Measurements from ENCODE around the gene PDXP. TPM values are rescaled to one million over a fixed set of nuclear protein-coding genes. Genes with fewer than 3 reads are reported as not detected.
"Not testable (repeated sequence)": the region's sequence is repeated elsewhere in the genome, so short reads cannot be mapped to it uniquely, and the experiment has no call there.

Gene PDXP
- total RNA-seq, 1 donor from 2014 or later, result 51.2 TPM

DNA sequence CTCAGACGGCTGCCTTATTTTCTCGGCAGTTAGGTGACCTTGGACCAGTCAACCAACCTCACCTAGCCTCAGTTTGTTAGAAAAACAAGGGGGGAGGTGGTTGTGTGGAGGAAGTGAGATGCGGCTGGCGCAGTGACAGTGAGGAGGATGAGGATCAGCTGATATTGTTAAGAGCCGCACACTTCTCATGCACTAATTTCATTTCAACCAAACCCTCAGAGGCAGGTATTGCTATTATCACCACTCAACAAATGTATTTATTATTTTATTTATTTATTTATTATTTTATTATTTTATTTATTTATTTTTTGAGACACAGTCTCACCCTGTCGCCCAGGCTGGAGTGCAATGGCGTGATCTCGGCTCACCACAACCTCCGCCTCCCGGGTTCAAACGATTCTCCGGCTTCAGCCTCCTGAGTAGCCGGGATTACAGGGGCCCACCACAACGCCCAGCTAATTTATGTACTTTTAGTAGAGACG is 19.0 kb downstream of the PDXP start:
- intact Hi-C loops (cut with micrococcal nuclease), result loop anchor here (1.0 to 5.0 kb wide), 6 partner anchors 9 to 435 kb away; partner anchors contain the start of genes GCAT, GGA1 and NOL12
- DNase-seq, result no peak
- peak overlapping the region; percentile 92 for H3K4me3 Mint-ChIP-seq
- H3K4me1 Mint-ChIP-seq, result peaks cover 50% of the 10 kb centered on the region
- no peaks in the 10 kb centered on the region for H3K27me3 Mint-ChIP-seq
- H3K27ac Mint-ChIP-seq, result peak overlapping the region; percentile 97
- H3K9me3 Mint-ChIP-seq, result no peaks in the 10 kb centered on the region
- peaks cover 9% of the 10 kb centered on the region for H3K36me3 Mint-ChIP-seq (ENCODE audit: low read depth)

DNA sequence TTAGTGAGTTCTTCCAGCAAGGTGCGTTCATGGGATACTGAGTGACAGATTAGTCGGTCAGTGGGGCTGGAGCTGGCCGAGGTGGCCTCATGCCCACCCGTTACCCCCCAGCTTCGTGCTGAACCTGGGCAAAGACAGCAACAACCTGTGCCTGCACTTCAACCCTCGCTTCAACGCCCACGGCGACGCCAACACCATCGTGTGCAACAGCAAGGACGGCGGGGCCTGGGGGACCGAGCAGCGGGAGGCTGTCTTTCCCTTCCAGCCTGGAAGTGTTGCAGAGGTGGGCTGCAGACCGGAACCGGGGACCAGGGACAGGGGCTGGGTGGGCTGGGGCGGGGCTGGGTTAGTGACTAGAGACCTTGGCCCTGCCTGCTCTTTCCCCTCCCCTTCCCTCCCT is 19.8 kb downstream of the PDXP start:
- no peak for DNase-seq
- no peak overlapping the region for H3K4me3 Mint-ChIP-seq
- no peaks in the 10 kb centered on the region for H3K27me3 Mint-ChIP-seq
- H3K27ac Mint-ChIP-seq, result no peak overlapping the region
- peaks cover 9% of the 10 kb centered on the region for H3K36me3 Mint-ChIP-seq (ENCODE audit: low read depth)
- no peaks in the 10 kb centered on the region for H3K9me3 Mint-ChIP-seq
- H3K4me1 Mint-ChIP-seq, result peaks cover 43% of the 10 kb centered on the region
- intact Hi-C loops (cut with micrococcal nuclease), result loop anchor here (5.0 kb wide), 2 partner anchors 129 to 141 kb away; partner anchors contain the start of gene GCAT

DNA sequence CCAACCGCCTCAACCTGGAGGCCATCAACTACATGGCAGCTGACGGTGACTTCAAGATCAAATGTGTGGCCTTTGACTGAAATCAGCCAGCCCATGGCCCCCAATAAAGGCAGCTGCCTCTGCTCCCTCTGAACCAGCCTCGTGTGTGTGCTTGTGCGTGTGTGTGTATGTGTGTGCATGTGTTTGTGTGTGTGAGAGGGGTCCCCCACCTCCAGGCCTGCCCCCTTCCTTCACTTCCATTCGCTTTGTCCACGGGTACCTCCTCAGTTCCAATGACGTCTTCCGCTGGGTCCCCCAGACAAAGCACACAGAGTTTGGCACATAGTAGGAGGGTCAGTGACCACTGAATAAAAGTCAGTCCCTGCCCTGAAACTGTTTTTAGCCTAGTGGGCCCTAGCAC is 21.1 kb downstream of the PDXP start:
- Mint-ChIP-seq H3K9me3 (no peaks in the 10 kb centered on the region), H3K4me3 (peak overlapping the region; percentile 34), H3K36me3 (ENCODE audit: low read depth) (peaks cover 9% of the 10 kb centered on the region), H3K27me3 (no peaks in the 10 kb centered on the region), H3K27ac (peak overlapping the region; percentile 39), H3K4me1 (peaks cover 35% of the 10 kb centered on the region)
- DNase-seq, result no peak
- intact Hi-C loops (cut with micrococcal nuclease), result loop anchor here (5.0 kb wide), 2 partner anchors 128 to 142 kb away; partner anchors contain the start of gene GCAT

DNA sequence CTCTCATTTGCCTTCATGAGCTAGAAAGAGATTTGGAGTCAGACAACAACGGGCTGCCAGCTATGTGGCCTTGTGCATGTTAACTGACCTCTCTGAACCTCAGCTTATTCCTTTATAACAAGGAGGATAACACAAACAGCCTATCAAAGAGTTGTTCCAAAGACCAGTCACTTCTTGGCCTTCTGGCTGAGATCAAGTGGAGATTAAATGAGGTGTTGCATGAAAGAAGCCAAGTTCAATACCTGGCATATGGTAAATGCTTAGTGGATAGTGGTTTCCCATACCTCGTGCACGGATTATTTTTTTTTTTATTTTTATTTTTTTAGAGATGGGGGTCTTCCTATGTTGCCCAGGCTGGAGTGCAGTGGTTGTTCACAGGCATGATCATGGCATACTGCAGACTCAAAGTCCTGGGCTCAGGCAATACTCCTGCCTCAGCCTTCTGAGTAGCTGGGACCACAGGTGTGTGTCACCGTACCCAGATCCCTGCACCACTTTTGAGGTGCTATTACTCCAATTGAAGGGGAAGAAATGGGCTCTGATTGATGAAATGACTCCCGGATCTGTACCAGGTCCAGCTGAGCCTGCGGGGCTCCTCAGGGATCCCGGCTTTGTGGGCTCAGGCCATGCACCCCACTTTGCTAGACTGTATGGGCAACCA is 21.8 kb downstream of the PDXP start:
- Mint-ChIP-seq H3K4me3 (no peak overlapping the region), H3K4me1 (peaks cover 30% of the 10 kb centered on the region), H3K9me3 (no peaks in the 10 kb centered on the region), H3K27ac (peak overlapping the region; percentile 61), H3K36me3 (ENCODE audit: low read depth) (peaks cover 9% of the 10 kb centered on the region), H3K27me3 (no peaks in the 10 kb centered on the region)
- intact Hi-C loops (cut with micrococcal nuclease), result no loop called here
- DNase-seq, result no peak

DNA sequence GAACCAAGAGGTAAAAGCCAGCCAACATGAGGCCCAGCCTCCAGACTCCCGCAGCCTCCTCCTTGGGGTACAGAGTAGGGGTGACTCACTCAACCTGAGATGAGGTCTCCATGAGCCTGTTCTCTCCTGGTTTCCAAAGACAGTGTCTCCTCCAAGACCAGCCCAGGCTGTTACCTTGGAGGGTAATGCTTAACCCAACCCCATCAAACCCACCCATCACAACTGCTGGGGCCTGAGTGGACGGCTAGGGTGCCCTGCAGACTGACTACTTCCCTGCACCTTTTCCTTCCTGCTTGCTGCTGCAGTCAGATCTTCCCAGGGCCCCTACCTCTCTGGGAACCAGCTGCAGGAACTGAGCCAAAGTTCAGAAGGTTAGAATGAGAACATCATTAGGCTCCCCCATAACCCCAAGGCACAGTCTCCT is 22.5 kb downstream of the PDXP start:
- Mint-ChIP-seq H3K9me3 (no peaks in the 10 kb centered on the region), H3K4me3 (no peak overlapping the region), H3K27ac (peak overlapping the region; percentile 50), H3K27me3 (no peaks in the 10 kb centered on the region), H3K4me1 (peaks cover 26% of the 10 kb centered on the region), H3K36me3 (ENCODE audit: low read depth) (peaks cover 9% of the 10 kb centered on the region)
- intact Hi-C loops (cut with micrococcal nuclease), result loop anchor here (1.0 kb wide), 2 partner anchors 38 to 58 kb away; no protein-coding TSS in a partner anchor
- DNase-seq, result no peak

DNA sequence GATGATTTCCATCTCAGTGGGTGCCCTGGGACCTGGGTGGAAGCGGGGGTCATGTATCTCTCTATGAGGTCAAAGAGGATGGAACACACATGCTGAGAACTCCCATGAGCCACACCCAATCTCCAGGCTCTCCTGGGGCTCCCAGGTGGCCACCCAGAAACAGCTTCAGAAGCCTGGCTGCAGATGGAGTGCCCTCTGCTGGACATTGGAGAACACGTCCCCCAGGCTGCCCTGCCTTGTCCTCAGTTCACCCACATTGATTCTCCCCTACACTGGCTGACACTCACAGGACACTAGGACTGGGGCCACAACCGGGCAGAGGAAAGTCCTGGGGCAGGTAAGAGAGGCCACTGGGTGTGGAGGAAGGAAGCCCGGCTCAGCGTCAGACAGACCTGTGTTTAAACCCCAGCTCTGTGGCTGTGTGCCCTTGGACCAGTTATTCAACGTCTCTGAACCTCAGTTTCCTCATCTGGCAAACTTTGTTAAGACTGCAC is 23.1 kb downstream of the PDXP start:
- intact Hi-C loops (cut with micrococcal nuclease), result loop anchor here (1.0 kb wide), 2 partner anchors 38 to 58 kb away; no protein-coding TSS in a partner anchor
- Mint-ChIP-seq H3K36me3 (ENCODE audit: low read depth) (peaks cover 9% of the 10 kb centered on the region), H3K27ac (no peak overlapping the region)

DNA sequence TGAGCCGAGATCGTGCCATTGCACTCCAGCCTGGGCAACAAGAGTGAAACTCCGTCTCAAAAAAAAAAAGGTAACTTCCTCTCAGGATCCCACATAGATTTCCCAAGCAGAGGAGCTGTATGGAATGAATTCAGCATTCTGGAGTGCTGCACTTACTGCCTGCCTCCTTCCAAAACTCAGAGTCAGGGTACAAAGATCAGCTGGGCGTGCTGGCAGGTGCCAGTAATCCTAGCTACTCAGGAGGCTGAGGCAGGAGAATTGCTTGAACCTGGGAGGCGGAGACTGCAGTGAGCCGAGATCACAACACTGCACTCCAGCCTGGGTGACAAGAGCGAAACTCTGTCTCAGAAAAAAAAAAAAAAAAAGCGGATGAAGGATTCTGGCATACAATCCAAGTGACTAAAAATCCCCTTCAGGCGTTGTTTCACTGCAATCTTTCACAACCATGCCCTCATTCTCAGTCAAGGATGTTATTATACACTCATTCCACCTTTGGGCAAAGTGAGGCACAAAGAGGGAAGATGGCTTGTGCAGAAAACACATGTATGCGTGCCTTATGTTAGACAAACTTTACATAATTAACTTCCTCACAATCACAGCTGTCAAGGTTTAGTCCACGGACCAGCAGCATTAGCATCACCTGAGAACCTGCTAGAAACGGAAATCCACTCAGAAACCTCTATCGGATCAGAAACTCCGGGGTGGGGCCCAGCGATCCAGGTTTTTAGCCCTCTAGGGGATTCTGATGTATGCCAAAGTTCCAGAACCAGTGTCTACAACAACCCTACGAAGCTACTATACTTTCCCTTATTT is 26.5 kb downstream of the PDXP start:
- intact Hi-C loops (cut with micrococcal nuclease), result no loop called here
- H3K36me3 Mint-ChIP-seq (ENCODE audit: low read depth), result peaks cover 15% of the 10 kb centered on the region
- no peak overlapping the region for H3K4me3 Mint-ChIP-seq
- no peak overlapping the region for H3K27ac Mint-ChIP-seq
- no peaks in the 10 kb centered on the region for H3K9me3 Mint-ChIP-seq
- peaks cover 22% of the 10 kb centered on the region for H3K4me1 Mint-ChIP-seq
- no peaks in the 10 kb centered on the region for H3K27me3 Mint-ChIP-seq
- no peak for DNase-seq

More for the DNA sequence above, 23.1 kb downstream of the PDXP start:
- no peaks in the 10 kb centered on the region for H3K9me3 Mint-ChIP-seq
- H3K27me3 Mint-ChIP-seq, result no peaks in the 10 kb centered on the region
- H3K4me1 Mint-ChIP-seq, result peaks cover 25% of the 10 kb centered on the region
- H3K4me3 Mint-ChIP-seq, result no peak overlapping the region
- DNase-seq, result peak; percentile 92

DNA sequence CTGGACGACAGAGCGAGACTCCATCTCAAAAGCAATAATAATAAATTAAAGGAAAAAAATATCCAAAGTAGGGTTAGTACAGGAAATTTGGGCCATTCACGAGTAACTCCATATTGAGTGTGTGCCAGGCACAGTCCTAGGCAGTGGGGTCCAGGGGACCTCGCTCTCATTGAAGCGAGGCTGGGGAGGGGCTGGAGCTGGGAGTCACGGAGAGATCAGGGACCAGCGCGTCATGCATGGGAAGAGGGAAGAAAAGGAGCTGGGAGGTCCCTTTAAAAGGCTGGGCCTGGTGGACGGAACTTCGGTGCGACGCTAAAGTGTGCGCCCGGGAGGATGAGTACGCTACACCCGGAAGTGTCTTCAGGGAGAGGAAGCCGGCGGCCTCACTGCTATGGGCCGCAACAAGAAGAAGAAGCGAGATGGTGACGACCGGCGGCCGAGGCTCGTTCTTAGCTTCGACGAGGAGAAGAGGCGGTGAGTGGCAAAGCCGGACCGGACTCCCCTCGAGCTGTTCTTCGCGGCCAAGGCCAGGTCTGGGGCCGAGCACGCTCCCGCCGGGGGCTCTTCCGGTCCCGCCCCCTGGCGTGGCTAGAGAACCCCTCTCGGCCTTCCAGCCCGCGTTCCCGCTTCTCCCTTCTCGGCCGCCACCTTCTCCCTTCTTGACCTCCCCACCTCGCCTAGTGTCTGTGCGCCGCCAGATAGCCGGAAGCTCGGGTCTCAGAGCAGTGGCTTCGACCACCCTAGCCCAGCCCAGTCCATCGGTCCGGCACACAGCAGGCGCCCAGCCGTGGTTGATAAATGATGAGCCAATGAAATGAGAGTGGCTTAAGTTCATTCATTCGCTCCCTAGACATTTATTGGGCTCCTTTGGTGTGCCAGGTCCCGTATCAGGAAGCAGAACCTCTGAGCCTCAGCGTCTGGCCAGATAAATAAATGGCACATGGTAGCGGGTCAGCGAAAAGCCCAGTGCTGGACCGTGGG is 27.8 kb downstream of the PDXP start, which contains the start of gene NOL12:
Gene NOL12, plus strand, starts transcription at position 342 of the 981 bp plus-strand sequence. Its CDS starts 50 bp downstream, at position 392.
- H3K27me3 Mint-ChIP-seq, result no peaks in the 10 kb centered on the region
- intact Hi-C loops (cut with micrococcal nuclease), result loop anchor here (1.0 kb wide), 3 partner anchors 9 to 78 kb away; partner anchors contain the start of gene GGA1
- H3K4me1 Mint-ChIP-seq, result peaks cover 19% of the 10 kb centered on the region
- peak within 1 kb of the TSS; percentile 95 for H3K4me3 Mint-ChIP-seq
- H3K36me3 Mint-ChIP-seq (ENCODE audit: low read depth), result peaks cover 26% of the 10 kb centered on the region
- no peaks in the 10 kb centered on the region for H3K9me3 Mint-ChIP-seq
- peak; percentile 94 for DNase-seq
- H3K27ac Mint-ChIP-seq, result peak within 1 kb of the TSS; percentile 90

DNA sequence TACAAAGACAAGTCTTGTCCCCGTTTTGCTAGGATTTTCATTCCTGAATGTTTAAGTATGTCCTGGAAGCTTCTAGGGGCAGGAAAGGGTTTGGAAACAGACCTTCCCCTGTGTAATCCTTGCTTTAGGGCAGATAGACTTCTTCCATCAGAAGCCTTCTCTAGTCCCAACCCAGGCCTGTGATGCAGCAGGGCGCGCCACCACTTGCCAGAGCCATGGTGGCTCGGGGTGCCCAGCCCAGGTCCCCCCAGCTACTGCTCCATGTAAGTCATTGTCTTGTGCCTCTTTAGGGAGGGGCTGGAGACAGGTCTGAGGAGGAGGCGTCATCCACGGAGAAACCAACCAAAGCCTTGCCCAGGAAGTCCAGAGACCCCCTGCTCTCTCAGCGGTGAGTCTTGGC is 31.9 kb downstream of the PDXP start:
- H3K9me3 Mint-ChIP-seq, result no peaks in the 10 kb centered on the region
- no peak for DNase-seq
- intact Hi-C loops (cut with micrococcal nuclease), result no loop called here
- H3K4me3 Mint-ChIP-seq, result no peak overlapping the region
- no peaks in the 10 kb centered on the region for H3K27me3 Mint-ChIP-seq
- H3K27ac Mint-ChIP-seq, result no peak overlapping the region
- peaks cover 15% of the 10 kb centered on the region for H3K4me1 Mint-ChIP-seq
- peaks cover 40% of the 10 kb centered on the region for H3K36me3 Mint-ChIP-seq (ENCODE audit: low read depth)

DNA sequence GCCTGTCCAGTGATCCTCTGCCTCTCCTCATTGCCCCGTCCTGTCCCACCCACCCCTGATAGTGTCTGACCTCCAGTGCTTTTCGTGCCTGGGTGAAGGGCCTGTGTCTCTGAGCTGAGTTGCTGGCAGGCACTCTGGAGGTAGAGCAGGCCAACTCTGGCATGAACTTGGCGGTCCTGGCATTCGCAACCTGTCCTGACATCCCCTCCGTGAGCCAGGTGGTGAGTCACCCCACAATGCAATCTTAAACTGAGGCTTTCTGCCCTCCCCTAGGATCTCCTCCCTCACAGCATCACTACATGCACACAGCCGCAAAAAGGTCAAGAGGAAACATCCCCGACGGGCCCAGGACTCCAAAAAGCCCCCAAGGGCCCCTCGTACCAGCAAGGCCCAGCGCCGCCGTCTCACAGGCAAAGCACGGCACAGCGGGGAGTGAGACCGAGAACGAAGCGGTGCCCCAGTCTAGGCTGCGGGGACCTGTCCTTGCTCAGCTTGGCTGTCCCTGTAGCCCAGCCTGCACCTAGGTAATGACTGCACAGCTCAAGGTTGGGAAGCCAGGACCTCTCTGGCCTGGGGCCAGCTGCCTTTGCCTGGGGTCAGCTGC is 32.5 kb downstream of the PDXP start:
- Mint-ChIP-seq H3K9me3 (no peaks in the 10 kb centered on the region), H3K27ac (no peak overlapping the region), H3K4me3 (no peak overlapping the region), H3K4me1 (peaks cover 17% of the 10 kb centered on the region), H3K36me3 (ENCODE audit: low read depth) (peaks cover 44% of the 10 kb centered on the region), H3K27me3 (no peaks in the 10 kb centered on the region)
- DNase-seq, result no peak
- intact Hi-C loops (cut with micrococcal nuclease), result no loop called here

DNA sequence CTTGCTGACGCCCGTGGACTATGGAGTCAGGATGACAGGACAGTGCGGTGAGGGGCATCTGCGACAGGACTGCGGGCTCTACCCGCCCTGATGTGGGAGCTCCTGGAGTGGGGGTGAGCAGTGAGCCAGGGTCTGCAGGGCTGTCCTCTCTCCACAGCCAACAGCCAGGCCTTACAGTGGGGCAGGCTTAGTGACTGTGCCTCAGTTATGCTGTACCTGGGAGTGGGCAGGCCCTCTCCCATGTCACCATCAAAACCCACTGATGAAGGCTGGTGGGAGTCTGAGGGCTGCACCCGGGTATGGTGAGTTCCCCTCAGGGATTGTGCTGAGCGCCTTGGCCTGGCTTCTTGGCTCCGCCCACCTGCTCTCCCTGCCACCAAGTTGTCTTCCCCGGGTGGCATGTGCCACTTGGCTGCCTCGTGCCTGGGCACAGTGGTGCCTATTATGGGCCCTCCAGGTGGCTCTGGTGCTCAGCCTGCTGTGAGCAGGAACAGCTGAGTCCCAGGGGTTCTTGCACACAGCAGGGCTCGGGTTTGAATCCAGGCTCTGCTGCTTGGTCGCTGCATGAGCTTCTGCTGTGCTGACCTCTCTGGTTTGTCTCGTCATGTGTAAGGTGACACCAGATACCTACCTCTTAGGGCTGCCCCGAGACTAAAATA is 34.2 kb downstream of the PDXP start:
- Mint-ChIP-seq H3K36me3 (ENCODE audit: low read depth) (peaks cover 42% of the 10 kb centered on the region), H3K4me3 (no peak overlapping the region), H3K27ac (no peak overlapping the region), H3K4me1 (peaks cover 22% of the 10 kb centered on the region), H3K9me3 (no peaks in the 10 kb centered on the region), H3K27me3 (no peaks in the 10 kb centered on the region)
- DNase-seq, result no peak
- intact Hi-C loops (cut with micrococcal nuclease), result no loop called here

DNA sequence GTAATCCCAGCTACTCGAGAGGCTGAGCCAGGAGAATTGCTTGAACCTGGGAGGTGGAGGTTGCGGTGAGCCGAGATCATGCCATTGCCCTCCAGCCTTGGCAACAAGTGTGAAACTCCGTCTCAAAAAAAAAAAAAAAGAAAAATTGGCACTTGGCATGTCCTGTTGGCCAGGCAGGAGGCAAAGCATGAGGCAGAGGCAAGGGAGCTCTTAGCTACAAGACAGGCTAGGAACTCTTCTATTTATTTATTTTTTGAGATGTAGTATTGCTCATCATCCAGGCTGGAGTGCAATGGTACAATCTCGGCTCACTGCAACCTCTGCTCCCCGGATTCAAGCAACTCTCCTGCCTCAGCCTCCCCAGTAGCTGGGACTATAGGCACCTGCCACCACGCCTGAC is 35.6 kb downstream of the PDXP start:
- H3K27ac Mint-ChIP-seq; H3K9me3 Mint-ChIP-seq; DNase-seq; intact Hi-C loops (cut with micrococcal nuclease); H3K4me3 Mint-ChIP-seq; H3K27me3 Mint-ChIP-seq: not testable (repeated sequence)
- Mint-ChIP-seq H3K36me3 (ENCODE audit: low read depth) (peaks cover 32% of the 10 kb centered on the region), H3K4me1 (peaks cover 13% of the 10 kb centered on the region)
